HG02798 (cell line): ENCODE measurements around the gene KCNQ1.
A peak's percentile ranks its signal among the peaks of the same experiment; 100 is the strongest.

Source experiments
- ATAC-seq: cut with Tn5 transposase; IDR thresholded peaks from one replicate; pipeline ENCODE4 v1.9.1; 2021; ENCODE audit warnings: mild to moderate bottlenecking; ENCODE audit not compliant: unreplicated experiment, poor library complexity

Gene KCNQ1

GRCh38 chr11:2700415-2701211 lies 255.8 kb downstream of the KCNQ1 start:
- ATAC-seq, result peak; percentile 39

GRCh38 chr11:2701230-2701629 lies 256.4 kb downstream of the KCNQ1 start:
- ATAC-seq, result no peak

GRCh38 chr11:2701898-2702434 lies 257.2 kb downstream of the KCNQ1 start:
- ATAC-seq, result no peak

- no peak for ATAC-seq
Observed at GRCh38 chr11:2702771-2703362, 258.1 kb downstream of the KCNQ1 start.

- ATAC-seq, result no peak
Observed at GRCh38 chr11:2703363-2704141, 258.7 kb downstream of the KCNQ1 start.

- ATAC-seq, result no peak
Observed at GRCh38 chr11:2704356-2704755, 259.5 kb downstream of the KCNQ1 start.

GRCh38 chr11:2704896-2705606 lies 260.2 kb downstream of the KCNQ1 start:
- ATAC-seq, result no peak

GRCh38 chr11:2706321-2706720 lies 261.5 kb downstream of the KCNQ1 start:
- no peak for ATAC-seq

- ATAC-seq, result no peak
Observed at GRCh38 chr11:2707736-2708135, 262.9 kb downstream of the KCNQ1 start.

GRCh38 chr11:2708151-2708581 lies 263.4 kb downstream of the KCNQ1 start:
- no peak for ATAC-seq

GRCh38 chr11:2708757-2709281 lies 264.0 kb downstream of the KCNQ1 start:
- ATAC-seq, result no peak

- no peak for ATAC-seq
Observed at GRCh38 chr11:2709429-2709828, 264.6 kb downstream of the KCNQ1 start.

- ATAC-seq, result no peak
Observed at GRCh38 chr11:2711161-2711560, 266.4 kb downstream of the KCNQ1 start.

- ATAC-seq, result no peak
Observed at GRCh38 chr11:2713094-2713493, 268.3 kb downstream of the KCNQ1 start.

- ATAC-seq, result no peak
Observed at GRCh38 chr11:2713661-2714462, 269.1 kb downstream of the KCNQ1 start.

GRCh38 chr11:2714463-2714800 lies 269.6 kb downstream of the KCNQ1 start:
- no peak for ATAC-seq

GRCh38 chr11:2714871-2715270 lies 270.1 kb downstream of the KCNQ1 start:
- no peak for ATAC-seq

GRCh38 chr11:2715716-2716350 lies 271.0 kb downstream of the KCNQ1 start:
- ATAC-seq, result no peak
